BLaER1 (cell line): ENCODE measurements around the gene GULP1.

Source experiments
- H3K27ac ChIP-seq: shearing (Covaris generic); formaldehyde crosslinking; 2 replicates; pipeline ENCODE4 v1.8.1; 2022
- H3K27me3 ChIP-seq: shearing (Covaris generic); formaldehyde crosslinking; 2 replicates; pipeline ENCODE4 v1.8.1; 2022
- H3K36me3 ChIP-seq: shearing (Covaris generic); formaldehyde crosslinking; 2 replicates; pipeline ENCODE4 v1.8.1; 2022
- H3K4me1 ChIP-seq: shearing (Covaris generic); formaldehyde crosslinking; 2 replicates; pipeline ENCODE4 v1.8.1; 2022
- H3K4me2 ChIP-seq: shearing (Covaris generic); formaldehyde crosslinking; 2 replicates; pipeline ENCODE4 v1.8.1; 2022
- H3K4me3 ChIP-seq: shearing (Covaris generic); formaldehyde crosslinking; 2 replicates; pipeline ENCODE4 v1.8.1; 2022
- H3K9ac ChIP-seq: shearing (Covaris generic); formaldehyde crosslinking; 2 replicates; pipeline ENCODE4 v1.8.1; 2022
- H3K9me3 ChIP-seq: shearing (Covaris generic); formaldehyde crosslinking; 2 replicates; pipeline ENCODE4 v1.8.1; 2022
- H4K20me1 ChIP-seq: shearing (Covaris generic); formaldehyde crosslinking; 2 replicates; pipeline ENCODE4 v1.8.1; 2022
- Cebpa-rat ChIP-seq: shearing (Covaris generic); IDR thresholded peaks from 2 replicates; pipeline ENCODE4 v1.8.1; 2022

GULP1 gene

DNA sequence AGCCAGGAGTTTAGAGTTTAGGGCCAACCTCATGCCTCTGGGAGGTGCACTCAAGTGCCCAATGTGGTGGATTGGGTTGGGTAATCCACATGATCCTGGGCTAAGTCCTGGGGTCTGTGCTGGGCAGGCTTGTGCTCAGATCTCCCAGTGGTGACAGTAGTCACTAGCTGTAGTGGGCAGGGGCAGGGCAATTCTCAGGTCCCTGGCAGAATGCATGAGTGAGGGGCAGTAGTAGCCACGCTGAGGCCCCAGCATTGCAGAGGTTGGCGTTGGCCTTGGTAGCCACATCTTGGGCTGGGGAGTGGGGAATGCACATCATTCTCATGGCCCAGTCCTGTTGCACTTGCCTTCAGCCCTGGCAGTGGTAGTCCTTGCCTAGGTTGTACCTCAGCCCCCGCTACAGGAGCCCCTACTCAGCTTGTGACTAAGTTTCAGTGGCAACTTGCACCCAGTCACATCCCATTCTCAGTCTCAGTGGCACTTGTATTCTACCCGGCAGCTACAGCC is 269.9 kb downstream of the GULP1 start:
- Histone ChIP-seq H3K9me3 (no peaks in the 10 kb centered on the region; the same call in 1 of the 2 replicates), H3K4me1 (no peaks in the 10 kb centered on the region), H3K27ac (no peak overlapping the region), H3K27me3 (no peaks in the 10 kb centered on the region), H4K20me1 (no peaks in the 10 kb centered on the region), H3K4me3 (no peak overlapping the region), H3K9ac (no peak overlapping the region), H3K4me2 (no peak overlapping the region), H3K36me3 (no peaks in the 10 kb centered on the region)
- no peak for TF ChIP-seq Cebpa-rat

DNA sequence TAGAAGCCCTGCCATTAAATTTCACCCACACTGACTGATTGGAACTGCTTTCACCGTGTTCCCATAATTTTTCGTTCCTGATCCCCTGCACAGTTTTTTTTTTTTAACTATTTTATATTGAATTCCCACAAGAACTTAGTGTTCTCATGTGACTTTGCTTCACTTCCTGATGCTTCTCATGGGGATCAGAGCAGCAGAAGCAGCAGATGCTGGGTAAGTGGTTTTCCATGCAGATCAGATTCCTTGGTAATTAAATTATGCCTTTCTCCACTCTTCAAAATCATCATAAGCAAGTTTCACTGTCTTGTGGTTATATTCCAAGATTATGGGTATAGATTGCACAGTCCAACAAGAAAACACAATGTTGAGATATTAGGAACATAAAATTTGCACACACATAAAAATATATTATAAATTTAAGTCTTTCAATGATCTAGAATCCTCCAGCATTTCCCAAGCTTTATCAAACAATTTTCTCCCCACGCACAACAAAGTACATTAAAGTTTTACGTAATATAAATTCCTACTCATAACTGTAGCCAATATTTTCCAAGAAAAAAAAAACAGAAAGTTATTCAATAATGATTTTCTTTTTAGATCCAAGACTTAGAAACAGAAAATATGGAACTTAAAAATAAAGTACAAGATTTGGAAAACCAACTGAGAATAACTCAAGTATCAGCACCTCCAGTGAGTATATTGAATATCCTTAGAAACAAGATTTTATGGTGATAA is 277.9 kb downstream of the GULP1 start:
- Histone ChIP-seq H3K9me3 (no peaks in the 10 kb centered on the region), H3K4me1 (no peaks in the 10 kb centered on the region), H3K9ac (no peak overlapping the region), H3K36me3 (no peaks in the 10 kb centered on the region), H3K4me2 (no peak overlapping the region), H3K27me3 (no peaks in the 10 kb centered on the region), H3K4me3 (no peak overlapping the region), H3K27ac (no peak overlapping the region), H4K20me1 (no peaks in the 10 kb centered on the region)
- TF ChIP-seq Cebpa-rat: no peak

GRCh38 chr2:188570370-188570769 is 278.7 kb downstream of the GULP1 start:
- Histone ChIP-seq H4K20me1 (no peaks in the 10 kb centered on the region), H3K4me2 (no peak overlapping the region), H3K4me1 (no peaks in the 10 kb centered on the region), H3K9ac (no peak overlapping the region), H3K4me3 (no peak overlapping the region), H3K9me3 (no peaks in the 10 kb centered on the region), H3K27ac (no peak overlapping the region), H3K36me3 (no peaks in the 10 kb centered on the region), H3K27me3 (no peaks in the 10 kb centered on the region)
- no peak for TF ChIP-seq Cebpa-rat

DNA sequence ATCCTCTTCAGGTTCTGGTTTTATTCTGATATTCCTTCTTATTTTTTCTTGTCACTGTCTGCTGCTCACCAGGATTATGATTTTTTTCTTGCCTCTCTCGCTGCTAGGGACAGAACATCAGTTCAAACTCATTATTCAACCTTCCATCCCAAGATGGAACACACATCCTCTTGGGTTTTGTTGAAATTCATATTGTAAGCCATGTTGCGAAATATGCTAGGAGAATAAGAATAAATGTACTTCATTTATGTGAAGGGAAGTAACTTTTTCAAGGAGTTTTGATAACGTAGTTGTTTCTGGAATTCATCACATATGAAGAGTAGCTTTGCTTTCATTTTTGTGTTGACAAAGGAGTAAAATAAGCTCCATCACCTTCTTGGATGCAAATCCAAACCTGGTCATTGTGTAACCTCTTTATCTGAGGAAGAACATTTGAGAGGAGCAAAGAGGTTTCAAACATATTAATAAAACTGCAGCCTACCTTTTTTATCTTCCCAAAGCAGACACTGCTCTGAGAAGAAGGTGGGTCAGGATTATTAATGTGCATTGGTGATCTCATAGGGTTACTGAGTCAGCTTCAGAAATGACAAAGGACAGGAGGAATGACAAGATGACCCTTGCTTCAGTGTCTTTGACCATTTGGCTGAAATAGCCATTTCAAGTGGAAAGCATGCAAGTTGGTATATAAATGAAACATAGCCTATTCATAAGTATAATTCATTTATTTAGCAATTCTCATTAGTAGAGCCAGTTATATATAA is 280.0 kb downstream of the GULP1 start:
- Histone ChIP-seq H3K9ac (no peak overlapping the region), H3K36me3 (no peaks in the 10 kb centered on the region), H3K4me3 (no peak overlapping the region), H3K27ac (no peak overlapping the region), H3K9me3 (no peaks in the 10 kb centered on the region), H3K4me1 (no peaks in the 10 kb centered on the region), H3K27me3 (no peaks in the 10 kb centered on the region), H4K20me1 (no peaks in the 10 kb centered on the region), H3K4me2 (no peak overlapping the region)
- TF ChIP-seq Cebpa-rat: peak; percentile 20; the same call in 1 of the 2 replicates

- H3K27ac ChIP-seq: no peak overlapping the region
- H3K36me3 ChIP-seq: no peaks in the 10 kb centered on the region
- no peaks in the 10 kb centered on the region for H3K4me1 ChIP-seq
- H3K4me3 ChIP-seq: no peak overlapping the region
- H3K27me3 ChIP-seq: no peaks in the 10 kb centered on the region
- no peak overlapping the region for H3K4me2 ChIP-seq
- no peak overlapping the region for H3K9ac ChIP-seq
- H3K9me3 ChIP-seq: no peaks in the 10 kb centered on the region
- TF ChIP-seq Cebpa-rat: no peak
- no peaks in the 10 kb centered on the region for H4K20me1 ChIP-seq
Observed at GRCh38 chr2:188572592-188572991, 280.9 kb downstream of the GULP1 start.

DNA sequence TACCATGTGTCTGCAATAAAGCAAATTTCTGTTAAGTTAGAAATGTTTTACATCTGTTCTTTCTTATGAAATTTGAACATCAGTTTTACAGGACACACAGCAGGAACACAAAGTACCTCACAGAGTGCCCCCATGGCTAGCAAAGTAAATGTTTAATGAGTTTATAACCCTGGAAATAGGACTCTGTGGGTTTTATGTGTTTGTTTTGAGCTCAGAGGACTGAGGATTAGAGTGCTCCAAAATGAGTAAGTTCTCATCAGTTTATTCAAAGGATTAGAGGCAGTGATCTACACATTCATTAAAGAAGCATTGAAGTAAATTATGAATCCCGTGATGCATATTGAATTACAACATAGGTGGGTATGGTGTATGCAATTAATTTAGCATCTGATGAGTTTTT is 281.8 kb downstream of the GULP1 start:
- Histone ChIP-seq H3K4me1 (no peaks in the 10 kb centered on the region), H3K27ac (no peak overlapping the region), H3K27me3 (no peaks in the 10 kb centered on the region), H3K9me3 (no peaks in the 10 kb centered on the region), H3K36me3 (no peaks in the 10 kb centered on the region), H4K20me1 (no peaks in the 10 kb centered on the region), H3K4me2 (no peak overlapping the region), H3K9ac (no peak overlapping the region), H3K4me3 (no peak overlapping the region)
- no peak for TF ChIP-seq Cebpa-rat

DNA sequence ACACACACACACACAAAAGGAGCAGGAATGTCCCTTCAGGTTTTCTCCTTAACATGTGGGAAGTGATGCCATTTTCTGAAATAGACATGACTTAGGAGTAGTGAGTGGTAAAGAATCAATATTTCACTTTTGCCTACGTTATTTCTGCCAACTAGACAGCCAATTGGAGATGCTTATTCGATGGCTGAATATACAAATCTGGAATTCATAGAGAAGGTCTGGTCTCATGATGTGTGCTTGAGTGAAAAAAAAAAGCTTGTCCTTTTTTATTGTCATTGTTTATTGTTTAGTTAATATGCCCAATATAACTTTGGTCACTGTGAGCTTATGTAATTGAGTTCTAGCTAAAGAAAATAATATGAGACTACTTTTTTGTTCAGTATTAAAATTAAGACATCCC is 284.3 kb downstream of the GULP1 start:
- TF ChIP-seq Cebpa-rat: no peak
- no peaks in the 10 kb centered on the region for H3K9me3 ChIP-seq

DNA sequence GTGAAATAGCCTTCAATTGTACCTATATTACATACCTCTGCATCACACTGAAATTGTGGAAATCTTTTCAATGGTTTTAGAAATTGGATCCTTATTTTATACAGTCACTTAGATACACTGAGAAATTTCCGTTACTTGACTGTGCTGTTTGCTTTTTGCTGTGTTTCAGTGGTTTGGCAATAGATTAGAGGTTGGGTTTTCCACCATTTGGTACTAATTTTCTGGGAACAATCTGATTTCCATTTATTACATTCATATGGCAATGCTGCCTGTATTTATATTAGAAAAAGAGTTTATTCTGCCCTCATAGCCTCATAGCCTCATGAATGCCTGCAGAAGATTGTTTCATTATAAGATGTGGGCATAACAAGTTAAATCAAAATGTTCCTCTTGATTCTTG is 285.0 kb downstream of the GULP1 start:
- Histone ChIP-seq H3K27me3 (no peaks in the 10 kb centered on the region), H3K9ac (no peak overlapping the region), H3K36me3 (no peaks in the 10 kb centered on the region), H4K20me1 (no peaks in the 10 kb centered on the region), H3K4me2 (no peak overlapping the region), H3K27ac (no peak overlapping the region), H3K9me3 (no peaks in the 10 kb centered on the region), H3K4me3 (no peak overlapping the region), H3K4me1 (no peaks in the 10 kb centered on the region)
- TF ChIP-seq Cebpa-rat: no peak

More for the DNA sequence above, 284.3 kb downstream of the GULP1 start:
- H3K4me3 ChIP-seq: no peak overlapping the region
- H3K27ac ChIP-seq: no peak overlapping the region
- H3K36me3 ChIP-seq: no peaks in the 10 kb centered on the region
- no peaks in the 10 kb centered on the region for H3K27me3 ChIP-seq
- no peak overlapping the region for H3K9ac ChIP-seq
- H3K4me2 ChIP-seq: no peak overlapping the region
- no peaks in the 10 kb centered on the region for H3K4me1 ChIP-seq
- H4K20me1 ChIP-seq: no peaks in the 10 kb centered on the region

GRCh38 chr2:188577231-188577630 is 285.6 kb downstream of the GULP1 start:
- no peak for TF ChIP-seq Cebpa-rat
- no peaks in the 10 kb centered on the region for H3K36me3 ChIP-seq
- H3K4me1 ChIP-seq: no peaks in the 10 kb centered on the region
- H3K9ac ChIP-seq: no peak overlapping the region
- no peak overlapping the region for H3K4me3 ChIP-seq
- H3K9me3 ChIP-seq: no peaks in the 10 kb centered on the region
- no peak overlapping the region for H3K4me2 ChIP-seq
- no peaks in the 10 kb centered on the region for H4K20me1 ChIP-seq
- H3K27ac ChIP-seq: no peak overlapping the region
- H3K27me3 ChIP-seq: no peaks in the 10 kb centered on the region

DNA sequence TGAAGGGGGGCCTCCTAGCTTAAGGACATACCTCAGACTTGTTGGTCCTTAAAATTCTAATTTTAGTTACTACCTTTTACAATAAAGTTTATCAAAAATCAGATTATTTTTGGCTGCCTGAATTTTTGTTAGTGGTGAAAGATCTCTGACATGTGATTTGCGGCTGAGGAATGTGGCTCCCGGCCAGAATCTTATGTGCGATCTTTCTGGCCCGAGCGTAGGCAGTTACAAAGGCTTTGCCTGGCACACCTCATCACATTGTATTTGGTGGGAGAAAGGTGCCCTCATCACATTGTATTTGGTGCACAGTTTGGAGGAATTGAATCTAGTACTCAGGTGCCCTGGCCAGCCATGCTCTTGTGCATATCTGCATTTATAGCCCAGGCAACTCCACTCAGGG is 289.1 kb downstream of the GULP1 start:
- Histone ChIP-seq H3K36me3 (no peaks in the 10 kb centered on the region), H3K4me1 (no peaks in the 10 kb centered on the region), H3K4me3 (no peak overlapping the region), H3K27ac (no peak overlapping the region), H3K9me3 (no peaks in the 10 kb centered on the region), H4K20me1 (no peaks in the 10 kb centered on the region), H3K27me3 (no peaks in the 10 kb centered on the region), H3K9ac (no peak overlapping the region), H3K4me2 (no peak overlapping the region)
- no peak for TF ChIP-seq Cebpa-rat
